GM19395 (cell line): ENCODE results near the gene MANBA.

Experiments
- ATAC-seq: cut with Tn5 transposase; IDR thresholded peaks from one replicate; pipeline ENCODE4 v1.9.1; 2021; ENCODE audit warnings: mild to moderate bottlenecking, moderate library complexity; ENCODE audit not compliant: unreplicated experiment

The MANBA gene

GRCh38 chr4:102683881-102684609 is 76.7 kb downstream of the MANBA start:
- ATAC-seq: no peak

GRCh38 chr4:102678695-102679335 is 82.0 kb downstream of the MANBA start:
- ATAC-seq: no peak

- ATAC-seq: no peak
Observed at GRCh38 chr4:102678107-102678506, 82.7 kb downstream of the MANBA start.

- ATAC-seq: no peak
Observed at GRCh38 chr4:102675141-102675540, 85.6 kb downstream of the MANBA start.

GRCh38 chr4:102667001-102667400 is 93.8 kb downstream of the MANBA start:
- ATAC-seq: no peak

- ATAC-seq: no peak
Observed at GRCh38 chr4:102665527-102665926, 95.2 kb downstream of the MANBA start.

GRCh38 chr4:102663073-102663472 is 97.7 kb downstream of the MANBA start:
- no peak for ATAC-seq

- no peak for ATAC-seq
Observed at GRCh38 chr4:102657206-102657605, 103.6 kb downstream of the MANBA start.

- no peak for ATAC-seq
Observed at GRCh38 chr4:102647117-102647516, 113.7 kb downstream of the MANBA start.

- ATAC-seq: no peak
Observed at GRCh38 chr4:102642631-102643298, 118.0 kb downstream of the MANBA start.

GRCh38 chr4:102641793-102642192 is 119.0 kb downstream of the MANBA start:
- no peak for ATAC-seq

GRCh38 chr4:102640669-102641068 is 120.1 kb downstream of the MANBA start:
- ATAC-seq: no peak

GRCh38 chr4:102639598-102639997 is 121.2 kb downstream of the MANBA start:
- ATAC-seq: no peak

- ATAC-seq: no peak
Observed at GRCh38 chr4:102638621-102639020, 122.1 kb downstream of the MANBA start.

GRCh38 chr4:102637391-102637790 is 123.4 kb downstream of the MANBA start:
- ATAC-seq: no peak

GRCh38 chr4:102633100-102633499 is 127.7 kb downstream of the MANBA start:
- ATAC-seq: no peak

- no peak for ATAC-seq
Observed at GRCh38 chr4:102632241-102633065, 128.3 kb downstream of the MANBA start.

- ATAC-seq: no peak
Observed at GRCh38 chr4:102631616-102632015, 129.2 kb downstream of the MANBA start.

- ATAC-seq: no peak
Observed at GRCh38 chr4:102629673-102630072, 131.1 kb downstream of the MANBA start.

- ATAC-seq: no peak
Observed at GRCh38 chr4:102627831-102628523, 132.8 kb downstream of the MANBA start.
